GM18511 (cell line): ENCODE data around the gene INPP5D.

Source experiments
- ATAC-seq: cut with Tn5 transposase; IDR thresholded peaks from one replicate; pipeline ENCODE4 v1.9.1; 2021; ENCODE audit warnings: mild to moderate bottlenecking, moderate library complexity; ENCODE audit not compliant: unreplicated experiment

Gene INPP5D

DNA sequence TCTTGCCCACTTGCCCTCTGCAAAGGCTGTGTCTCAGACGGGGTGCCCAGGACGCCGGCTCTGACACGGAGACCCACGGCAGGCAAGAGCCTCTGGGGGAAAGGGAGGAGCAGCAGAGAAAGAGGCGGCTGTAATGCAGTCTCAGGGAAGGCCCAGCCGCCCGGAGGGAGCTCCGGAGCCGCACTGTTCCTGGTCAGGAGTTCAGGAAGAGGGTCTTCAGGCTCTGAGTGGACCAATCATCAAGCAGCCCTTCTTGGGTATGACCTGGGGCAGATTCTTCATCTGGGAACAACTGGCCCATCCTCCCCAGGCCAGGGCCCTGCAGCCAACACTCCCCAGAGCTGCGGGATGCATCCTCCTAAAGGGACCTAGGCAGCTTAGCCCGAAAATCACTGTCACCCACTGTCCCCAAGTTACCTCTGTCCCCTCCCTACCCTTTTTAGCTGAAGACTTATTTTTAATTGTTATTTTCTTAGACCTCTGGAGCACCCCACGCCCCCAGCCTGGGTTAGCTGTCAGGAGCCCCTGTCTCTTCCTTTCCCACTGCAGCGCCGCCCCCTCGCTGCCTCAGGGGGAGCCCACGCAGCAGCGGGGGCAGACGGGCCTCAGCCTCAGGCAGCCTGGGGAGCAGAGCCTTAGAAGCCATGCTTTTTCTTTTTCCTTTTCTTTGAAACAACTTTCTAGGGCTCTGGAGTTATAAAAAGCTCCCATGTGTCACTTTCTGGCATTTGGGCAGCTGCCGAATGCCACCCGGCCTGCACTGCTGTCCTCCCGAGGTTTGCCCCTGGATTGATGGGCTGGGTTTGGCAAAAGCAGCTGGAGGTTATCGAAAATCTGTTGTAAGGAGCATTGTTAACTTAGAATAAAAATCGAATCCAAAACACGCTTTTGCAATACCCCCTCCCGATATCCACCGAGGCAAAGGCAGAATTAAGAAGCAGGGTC is 28.3 kb upstream of the INPP5D start:
- no peak for ATAC-seq

DNA sequence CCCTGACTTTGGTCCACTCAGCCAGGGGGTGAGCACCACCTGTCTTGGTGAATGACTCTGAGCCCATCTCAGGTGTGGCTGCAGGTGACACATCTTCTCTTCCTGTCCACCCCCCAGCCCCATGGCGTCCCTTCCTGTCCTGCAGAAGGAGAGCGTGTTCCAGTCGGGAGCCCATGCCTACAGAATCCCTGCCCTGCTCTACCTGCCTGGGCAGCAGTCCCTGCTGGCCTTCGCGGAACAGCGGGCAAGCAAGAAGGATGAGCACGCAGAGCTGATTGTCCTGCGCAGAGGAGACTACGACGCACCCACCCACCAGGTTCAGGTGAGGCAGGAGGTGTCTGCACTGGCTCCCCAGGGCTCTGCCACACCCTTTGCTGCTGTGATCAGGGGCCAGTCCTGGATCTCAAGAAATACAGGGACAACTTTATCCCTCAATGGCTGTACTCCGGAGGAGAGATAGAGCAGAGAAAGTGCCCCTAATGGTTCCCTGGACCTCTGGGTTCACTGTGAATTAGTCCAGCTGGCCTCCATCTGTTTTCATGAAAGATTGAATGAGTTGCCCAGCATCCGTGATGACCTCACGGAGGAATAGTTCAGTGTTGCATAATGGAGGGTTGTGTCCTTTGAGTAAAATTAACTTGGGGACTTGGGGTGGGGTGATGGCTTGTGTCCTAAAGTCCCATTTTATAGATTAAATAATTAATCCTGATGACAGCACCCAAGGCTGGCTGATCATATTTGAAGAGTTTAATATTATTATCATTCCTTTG is 27.4 kb upstream of the INPP5D start, which contains the start of gene NEU2:
TSS of gene NEU2 (plus strand) at position 122 of the 770 bp plus-strand sequence. CDS start at position 122, 0 bp downstream.
- no peak for ATAC-seq

DNA sequence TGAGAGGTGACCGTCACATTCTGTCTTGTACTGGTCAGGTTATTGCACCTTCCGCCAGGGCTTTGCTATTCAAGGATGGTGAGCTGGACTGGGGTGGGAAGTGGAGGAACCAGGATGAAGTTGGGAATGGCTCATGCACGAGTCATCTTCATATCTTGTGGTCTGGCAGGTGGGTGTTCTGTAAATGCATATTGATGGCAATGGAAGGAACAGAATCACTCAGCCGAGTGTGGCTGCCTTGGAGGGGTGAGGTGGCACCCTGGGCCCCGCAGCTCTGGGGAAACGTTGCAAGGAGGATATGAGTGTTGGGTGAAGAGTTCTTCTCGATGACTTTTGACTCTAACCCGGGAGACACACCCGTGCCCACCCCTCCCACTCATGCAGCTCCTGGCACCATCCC is 26.5 kb upstream of the INPP5D start:
- ATAC-seq: no peak

DNA sequence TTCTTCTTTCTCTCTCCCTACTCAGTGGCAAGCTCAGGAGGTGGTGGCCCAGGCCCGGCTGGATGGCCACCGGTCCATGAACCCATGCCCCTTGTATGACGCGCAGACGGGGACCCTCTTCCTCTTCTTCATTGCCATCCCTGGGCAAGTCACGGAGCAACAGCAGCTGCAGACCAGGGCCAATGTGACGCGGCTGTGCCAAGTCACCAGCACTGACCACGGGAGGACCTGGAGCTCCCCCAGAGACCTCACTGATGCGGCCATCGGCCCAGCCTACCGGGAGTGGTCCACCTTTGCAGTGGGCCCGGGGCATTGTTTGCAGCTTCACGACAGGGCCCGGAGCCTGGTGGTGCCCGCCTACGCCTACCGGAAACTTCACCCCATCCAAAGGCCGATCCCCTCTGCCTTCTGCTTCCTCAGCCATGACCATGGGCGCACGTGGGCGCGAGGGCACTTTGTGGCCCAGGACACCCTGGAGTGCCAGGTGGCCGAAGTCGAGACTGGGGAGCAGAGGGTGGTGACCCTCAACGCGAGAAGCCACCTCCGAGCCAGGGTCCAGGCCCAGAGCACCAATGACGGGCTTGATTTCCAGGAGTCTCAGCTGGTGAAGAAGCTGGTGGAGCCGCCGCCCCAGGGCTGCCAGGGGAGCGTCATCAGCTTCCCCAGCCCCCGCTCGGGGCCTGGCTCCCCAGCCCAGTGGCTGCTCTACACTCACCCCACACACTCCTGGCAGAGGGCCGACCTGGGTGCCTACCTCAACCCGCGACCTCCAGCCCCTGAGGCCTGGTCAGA is 25.9 kb upstream of the INPP5D start:
- no peak for ATAC-seq

DNA sequence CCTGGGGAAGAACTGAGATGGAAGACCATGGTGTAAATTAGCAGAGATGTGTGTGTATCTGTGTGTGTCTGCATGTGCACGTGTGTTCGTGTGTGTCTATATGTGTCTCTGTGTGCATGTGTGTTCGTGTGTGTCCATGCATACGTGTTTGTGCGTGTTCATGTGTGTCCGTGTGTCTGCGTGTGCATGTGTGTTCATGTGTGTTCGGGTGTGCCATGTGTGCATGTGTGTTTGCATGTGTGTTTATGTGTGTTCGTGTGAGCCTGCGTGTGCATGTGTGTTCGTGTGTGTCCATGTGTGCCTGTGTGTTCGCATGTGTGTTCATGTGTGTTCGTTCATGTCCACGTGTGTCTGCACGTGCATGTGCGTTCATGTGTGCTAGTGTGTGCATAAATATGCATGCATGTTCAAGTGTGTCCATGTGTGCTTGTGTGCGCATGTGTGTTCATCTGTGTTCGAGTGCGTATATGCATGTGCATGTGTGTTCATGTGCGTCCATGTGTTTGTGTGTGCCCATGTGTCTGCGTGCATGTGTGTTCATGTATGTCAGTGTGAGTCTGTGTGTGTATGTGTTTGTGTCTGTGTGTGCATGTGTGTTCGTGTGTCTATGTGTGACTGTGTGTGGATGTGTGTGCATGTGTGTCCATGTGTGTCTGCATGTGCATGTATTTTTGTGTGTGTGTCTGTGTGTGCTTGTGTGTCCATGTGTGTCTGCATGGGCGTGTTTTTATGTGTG is 24.5 kb upstream of the INPP5D start:
- no peak for ATAC-seq

DNA sequence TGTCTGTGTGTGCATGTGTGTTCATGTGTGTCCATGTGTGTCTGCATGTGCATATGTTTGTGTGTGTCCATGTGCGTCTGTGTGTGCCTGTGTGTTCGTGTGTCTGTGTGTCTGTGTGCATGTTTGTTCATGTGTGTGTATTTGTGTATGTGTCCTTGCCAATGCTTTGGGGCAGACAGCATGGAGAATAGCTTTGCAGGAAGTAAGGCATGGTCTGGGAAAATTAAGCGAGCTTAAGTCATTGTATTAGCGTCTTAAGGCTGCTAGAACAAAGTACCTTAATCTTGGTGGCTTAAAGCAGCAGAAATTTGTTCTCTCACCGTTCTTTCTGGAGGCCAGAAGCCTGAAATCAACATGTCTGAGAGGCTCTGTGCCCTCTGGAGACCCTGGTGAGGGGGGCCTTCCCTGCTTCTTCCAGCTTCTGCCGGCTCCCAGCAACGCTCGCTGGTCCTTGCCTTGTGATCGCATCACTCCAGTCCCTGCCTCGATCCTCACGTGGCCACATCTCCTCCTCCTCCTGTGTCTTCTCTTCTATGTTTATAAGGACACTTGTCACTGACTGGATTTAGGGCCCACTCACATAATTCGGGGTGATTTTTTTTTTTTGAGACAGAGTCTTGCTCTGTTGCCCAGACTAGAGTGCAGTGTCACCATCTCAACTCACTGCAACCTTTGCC is 23.8 kb upstream of the INPP5D start:
- no peak for ATAC-seq

DNA sequence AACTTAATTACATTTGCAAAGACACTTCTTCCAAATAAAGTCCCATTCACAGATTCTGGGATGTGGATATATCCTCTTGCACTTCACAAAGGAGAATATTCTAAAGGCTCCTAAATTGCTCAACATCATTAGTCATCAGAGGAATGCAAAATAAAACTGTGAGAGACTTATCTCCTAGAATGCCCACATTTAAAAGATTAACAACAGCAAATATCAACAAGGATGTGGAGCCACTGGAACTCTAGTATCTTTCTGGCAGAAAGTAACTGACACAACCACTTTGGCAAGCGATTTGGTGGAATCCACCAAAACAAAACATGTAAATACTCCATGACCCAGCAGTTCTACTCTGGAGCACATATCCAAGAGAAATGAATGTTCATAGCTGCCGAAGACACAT is 23.1 kb upstream of the INPP5D start:
- no peak for ATAC-seq

DNA sequence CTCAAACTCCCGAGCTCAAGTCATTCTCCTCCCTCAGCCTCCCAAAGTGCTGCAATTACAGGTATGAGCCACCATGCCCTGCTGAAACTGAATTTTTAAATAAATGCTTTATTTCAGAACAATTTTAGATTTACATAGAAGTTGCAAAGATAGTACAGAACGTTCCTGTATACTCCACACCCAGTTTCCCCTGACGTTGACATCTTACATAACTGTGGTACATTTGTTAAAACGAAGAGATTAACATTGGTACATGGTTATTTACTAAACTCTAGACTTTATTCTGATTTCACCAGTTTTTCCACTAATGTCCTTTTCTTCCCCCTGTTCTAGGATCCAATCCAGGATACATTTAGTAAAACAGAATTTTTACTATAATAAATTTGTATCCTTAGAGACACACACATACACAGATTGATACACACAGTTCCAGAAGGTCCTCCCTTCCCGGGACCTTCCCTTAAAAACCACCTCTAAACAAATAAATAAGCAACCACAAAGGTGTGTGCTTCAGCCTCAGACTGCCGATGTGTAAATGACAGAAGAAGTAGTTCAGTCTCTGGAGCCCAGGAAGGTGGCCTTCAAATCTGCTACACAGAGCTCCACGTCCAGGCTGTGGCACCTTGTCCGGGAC is 20.8 kb upstream of the INPP5D start:
- no peak for ATAC-seq

DNA sequence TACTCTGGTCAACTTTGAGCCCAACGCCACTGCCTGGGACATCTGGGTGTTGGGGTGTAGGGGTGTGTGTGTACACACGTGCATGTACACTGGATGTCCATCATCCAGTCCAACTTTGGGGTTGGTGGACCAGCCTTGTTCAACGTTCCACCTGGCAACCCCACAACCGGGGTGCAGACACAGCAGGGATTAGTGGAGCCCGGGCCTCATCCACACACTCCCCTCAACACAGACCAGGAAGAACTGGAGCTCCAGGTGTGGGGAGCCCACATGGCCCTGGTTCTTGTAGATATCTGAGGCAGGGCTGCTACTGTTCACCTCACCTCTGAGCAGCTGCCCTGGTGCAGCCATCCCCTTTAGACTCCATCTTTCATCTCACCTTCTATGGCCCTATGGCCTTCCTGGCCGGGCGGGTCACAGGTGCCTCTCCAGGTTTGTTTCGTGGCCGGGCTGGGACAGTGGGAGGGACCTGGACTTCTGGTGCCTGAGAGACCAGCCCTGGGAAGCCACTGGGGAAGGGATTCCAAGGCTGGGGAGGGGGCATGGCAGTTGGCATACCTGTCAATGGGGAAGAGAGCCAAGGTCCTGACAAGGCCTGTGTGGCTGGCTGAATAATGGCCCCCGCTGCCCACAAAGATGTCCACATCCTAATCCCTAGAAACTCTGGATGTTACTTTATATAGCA is 20.2 kb upstream of the INPP5D start:
- ATAC-seq: no peak

DNA sequence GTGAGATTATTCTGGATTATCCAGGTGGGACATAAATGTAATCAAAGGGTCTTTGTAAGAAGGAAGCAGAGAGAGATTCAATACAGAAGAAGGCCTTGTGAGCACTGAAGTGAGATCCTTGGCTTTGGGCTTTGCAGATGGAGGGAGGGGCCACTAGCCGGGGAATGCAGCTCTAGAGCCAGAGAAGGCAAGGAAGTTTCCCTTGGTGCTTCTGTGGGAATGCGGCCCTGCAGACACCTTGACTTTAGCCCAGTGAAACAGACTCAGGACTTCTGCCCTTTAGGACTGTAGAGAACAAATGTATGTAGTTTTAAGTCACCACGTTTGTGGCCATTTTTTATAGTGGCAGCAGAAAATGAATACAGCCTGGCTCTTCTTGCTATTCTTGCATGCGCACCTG is 19.6 kb upstream of the INPP5D start:
- no peak for ATAC-seq

DNA sequence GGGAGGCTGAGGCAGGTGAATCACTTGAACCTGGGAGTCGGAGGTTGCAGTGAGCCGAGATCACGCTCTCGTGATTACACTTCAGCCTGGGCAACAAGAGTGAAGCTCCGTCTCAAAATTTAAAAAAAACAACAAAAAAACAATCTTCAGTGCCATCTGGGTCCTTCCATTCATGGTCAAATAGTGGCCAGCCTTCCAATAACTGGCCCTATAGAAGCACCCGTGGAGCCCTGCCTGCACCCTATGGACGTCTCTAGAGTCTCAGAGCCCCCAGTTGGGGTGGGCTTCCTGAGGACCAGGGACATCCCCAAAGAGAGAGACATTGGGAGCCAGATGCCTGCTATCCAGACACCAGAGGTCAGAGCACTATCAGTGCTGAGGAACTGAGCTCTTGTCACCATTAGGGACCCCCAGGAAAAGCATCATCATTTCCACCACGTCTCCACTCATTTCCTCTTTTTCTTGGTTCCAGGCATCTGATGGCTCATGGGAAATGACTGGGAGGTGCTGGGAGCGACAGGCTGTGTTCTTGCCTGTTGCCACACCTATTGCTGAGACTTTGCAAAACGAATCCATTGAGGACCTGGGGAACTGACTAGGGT is 18.3 kb upstream of the INPP5D start:
- no peak for ATAC-seq

DNA sequence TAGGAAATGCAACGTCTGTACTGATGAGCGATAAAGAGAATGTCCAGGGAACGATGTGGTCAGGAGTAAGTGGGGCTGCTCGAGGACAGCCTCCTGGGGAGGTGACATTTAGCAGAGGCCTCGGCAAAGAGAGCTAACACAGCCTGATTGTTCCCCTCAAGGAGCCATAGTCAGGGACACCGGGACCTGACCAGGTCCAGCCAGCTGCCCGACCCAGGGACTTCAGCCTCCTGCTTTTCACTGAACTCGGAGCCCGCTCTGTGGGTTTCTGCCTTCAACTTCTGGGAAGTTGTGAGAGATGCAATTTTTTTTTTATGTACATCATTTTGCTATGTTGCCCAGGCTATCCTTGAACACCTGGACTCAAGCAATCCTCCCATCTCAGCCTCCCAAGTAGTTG is 17.6 kb upstream of the INPP5D start:
- no peak for ATAC-seq

DNA sequence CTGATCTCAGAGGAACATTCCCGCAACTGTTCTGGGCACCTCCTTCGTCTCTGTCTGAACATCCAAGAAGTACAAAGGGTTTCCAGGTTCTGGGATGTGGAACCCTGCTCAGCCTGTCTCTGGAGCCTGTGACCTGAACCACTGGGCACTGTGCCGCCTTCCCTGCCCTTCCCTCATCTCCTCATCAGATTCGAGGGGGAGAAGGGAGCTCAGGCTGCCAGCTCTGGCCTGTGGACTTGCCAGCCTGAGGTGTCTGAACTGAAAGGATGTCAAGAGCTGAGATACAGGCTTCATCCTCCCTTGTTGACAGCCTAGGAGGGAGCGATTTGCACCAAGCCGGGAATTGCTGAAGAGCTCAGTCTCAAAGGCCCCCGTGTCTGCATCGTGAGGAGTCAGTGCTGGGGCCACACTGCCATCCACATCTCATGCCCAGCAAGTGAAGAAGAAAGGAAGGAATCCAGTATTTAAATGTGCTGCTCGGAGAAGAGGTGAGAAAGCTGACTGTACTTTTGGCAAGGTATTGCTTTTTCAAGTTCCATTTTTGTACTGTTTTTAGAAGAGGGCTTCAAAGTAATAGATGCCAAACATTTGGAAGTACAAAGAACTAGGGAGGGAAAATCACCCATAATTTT is 15.1 kb upstream of the INPP5D start:
- ATAC-seq: no peak

DNA sequence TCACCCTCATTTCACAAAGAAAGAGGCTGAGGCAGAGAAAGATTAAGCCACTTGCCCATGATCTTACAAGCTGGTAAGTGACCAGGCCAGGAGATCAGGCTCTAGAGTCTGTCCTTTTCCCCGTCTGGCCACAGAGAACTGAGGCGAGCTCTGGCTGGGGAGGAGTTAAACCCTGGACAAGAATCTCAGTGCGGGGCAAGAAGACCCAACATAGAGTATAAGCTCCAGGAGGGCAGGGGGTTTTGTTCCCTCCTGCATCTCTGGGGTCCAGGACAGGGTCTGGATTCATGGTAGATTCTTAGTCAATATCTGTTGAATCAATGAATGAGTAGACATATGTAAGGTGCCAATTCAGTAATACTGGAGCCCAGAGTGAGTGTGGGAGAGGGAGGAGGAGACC is 12.9 kb upstream of the INPP5D start:
- no peak for ATAC-seq

DNA sequence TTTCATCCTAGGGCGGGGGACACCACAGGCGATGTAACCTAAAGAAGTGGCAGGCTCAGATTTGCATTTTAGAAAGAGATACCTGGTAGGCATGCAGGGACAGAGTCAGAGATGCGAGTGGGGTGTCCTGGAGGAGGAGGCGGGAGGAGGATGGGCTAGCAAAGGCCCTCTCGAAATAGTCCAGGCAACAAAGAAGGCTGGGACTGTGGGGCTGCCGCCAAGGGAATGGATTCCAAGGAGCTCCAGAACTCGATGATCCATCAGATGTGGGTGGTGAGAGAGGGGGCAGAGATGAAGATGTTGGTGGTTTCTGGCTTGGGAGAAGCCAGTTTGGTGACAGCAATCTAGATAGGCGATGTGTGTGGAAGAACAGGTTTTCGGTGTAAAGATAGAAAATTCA is 12.5 kb upstream of the INPP5D start:
- ATAC-seq: no peak

DNA sequence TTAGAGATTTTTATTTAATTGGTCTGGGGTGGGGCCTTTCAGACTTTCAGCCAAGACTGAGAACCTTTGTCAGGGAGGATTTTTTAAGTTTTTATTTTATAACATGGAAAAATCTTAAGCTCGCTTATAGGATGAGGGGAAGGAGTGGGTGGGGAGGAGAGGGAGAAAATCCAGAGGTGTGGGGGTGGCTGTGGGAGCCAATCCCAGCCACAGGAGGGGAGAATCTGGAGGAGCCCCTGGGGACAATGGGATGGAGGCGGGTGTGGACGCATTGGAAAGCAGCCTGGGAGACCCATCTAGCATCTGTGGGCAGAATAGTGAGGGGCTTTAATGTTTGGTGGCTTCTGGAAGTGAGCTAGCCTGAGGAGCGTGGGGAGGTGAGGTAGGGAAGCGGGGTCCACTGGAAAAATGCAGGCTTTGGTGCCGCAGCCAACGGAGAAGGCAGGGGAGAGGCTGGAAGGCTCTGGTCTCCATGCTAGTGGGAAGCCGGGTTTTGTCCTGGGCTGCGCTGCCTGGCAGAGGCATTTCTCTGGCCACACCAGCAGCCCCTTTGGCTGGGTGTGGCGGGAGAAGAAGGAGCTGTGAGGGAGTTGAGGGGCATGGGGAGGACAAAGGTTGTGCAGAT is 11.5 kb upstream of the INPP5D start:
- no peak for ATAC-seq

DNA sequence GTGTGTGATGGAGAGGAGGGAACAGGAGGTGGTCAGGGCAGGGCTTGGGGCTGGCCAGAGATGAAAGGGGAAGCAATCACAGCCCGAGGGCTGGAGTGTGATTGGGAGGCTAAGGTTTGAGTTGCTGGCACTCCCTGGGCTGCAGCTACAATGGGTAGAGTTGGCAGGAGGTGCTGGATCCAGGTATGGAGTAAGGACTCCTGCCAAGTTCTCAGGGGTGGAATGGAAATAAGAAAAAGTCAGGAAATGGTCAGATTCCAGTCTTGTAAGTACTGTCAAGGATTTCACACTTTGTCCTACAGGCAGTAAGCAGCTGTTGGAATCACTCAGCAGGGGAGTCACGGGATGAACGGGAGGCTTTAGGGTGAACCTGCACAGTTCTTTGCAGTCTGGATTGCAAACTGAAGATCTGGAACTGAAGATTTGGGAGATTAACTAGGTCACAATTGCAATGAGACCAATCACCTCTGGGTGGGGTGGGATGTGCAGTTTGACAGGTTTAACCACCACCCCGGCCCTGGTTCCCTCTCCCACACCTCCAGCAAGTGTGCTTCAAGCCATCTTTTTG is 10.9 kb upstream of the INPP5D start:
- no peak for ATAC-seq
